ENCODE data around the gene CTDNEP1. TPM values are rescaled to one million over a fixed set of nuclear protein-coding genes. Genes with fewer than 3 reads are reported as not detected.

The CTDNEP1 gene
- total and polyA plus RNA-seq, 2 of the 4 experiments (the other 2 are of a cell fraction) = 23.8 to 132 TPM

GRCh38 chr17:7232114-7232513, 19.4 kb downstream of the CTDNEP1 start:
- intact Hi-C loops (cut with micrococcal nuclease) = no loop called here
- Histone ChIP-seq H2AK9ac (replicated peaks; ENCODE audit: low read depth, low read length, poor library complexity) (no peak overlapping the region), H4K20me1 (ENCODE audit: insufficient read depth, low read length) (peaks cover 48% of the 10 kb centered on the region), H4K8ac (ENCODE audit: low read depth in 2 of 2, low read length in 2 of 2) (no peak overlapping the region; a peak in 1 of 4 replicates), H3K18ac (ENCODE audit: low read depth, low read length) (no peak overlapping the region), H2BK15ac (ENCODE audit: low read depth, low read length) (no peak overlapping the region), H3K4ac (ENCODE audit: low read depth, low read length) (no peak overlapping the region), H3K56ac (ENCODE audit: extremely low read depth, insufficient read depth, low read length) (no peak overlapping the region), H3K36me3 (ENCODE audit: control insufficient read depth, insufficient read depth, low read length) (peaks cover 55% of the 10 kb centered on the region), H2BK20ac (ENCODE audit: low read depth, low read length) (no peak overlapping the region), H2AFZ (replicated peaks; ENCODE audit: low read length, poor library complexity) (no peak overlapping the region), H2BK5ac (ENCODE audit: low read depth, low read length, poor library complexity, severe bottlenecking) (no peak overlapping the region), H3K9me3 (ENCODE audit: control insufficient read depth, insufficient read depth, low read length) (no peaks in the 10 kb centered on the region), H3K4me1 (ENCODE audit: control insufficient read depth, insufficient read depth, low read length) (peaks cover 5% of the 10 kb centered on the region), H3K14ac (replicated peaks; ENCODE audit: low read depth, low read length) (0 out of 2 replicates have a peak overlapping the region, but pooled peaks have one; percentile 17), H3K9ac (ENCODE audit: low read depth, low read length) (no peak overlapping the region), H3K27me3 (ENCODE audit: control insufficient read depth, insufficient read depth, low read length) (no peaks in the 10 kb centered on the region), H2AK5ac (ENCODE audit: low read depth, low read length) (no peak overlapping the region), H3K4me2 (ENCODE audit: low read depth, low read length) (peak overlapping the region; percentile 36), H4K5ac (ENCODE audit: low read depth, low read length) (no peak overlapping the region), H3K4me3 (ENCODE audit: insufficient read depth, low read depth, low read length) (no peak overlapping the region), H4K91ac (ENCODE audit: insufficient read depth, low read depth, low read length) (no peak overlapping the region), H3K23ac (ENCODE audit: low read depth, low read length) (peak overlapping the region; percentile 72; the same call in 1 of the 2 replicates), H3K9me1 (ENCODE audit: insufficient read depth, low read length) (peaks cover 6% of the 10 kb centered on the region), H3K79me1 (ENCODE audit: low read depth in 1 of 2, low read length in 2 of 2) (peaks cover 15 to 89% of the 10 kb centered on the region in 2 experiments; a peak in 3 of 4 replicates), H3K27ac (ENCODE audit: insufficient read depth, low read length) (no peak overlapping the region), H2BK120ac (ENCODE audit: low read depth, low read length) (no peak overlapping the region)
- ChIA-PET CTCF (interaction anchor here (1.2 kb wide), 1 partner anchor 12 kb away, joined by 5 read pairs; no protein-coding TSS in a partner anchor), POLR2A (ENCODE audit: unreplicated experiment) (no interaction called here)
- 93% methylated on average over 3 of the region's 5 CpGs; no CpG with 5 or more reads in 1 of the 2 experiments for WGBS, 2 experiments (ENCODE audit: extremely low coverage in 2 of 2, insufficient read length in 1 of 2)
- TF ChIP-seq MAZ (IDR thresholded peaks at IDR 0.05; ENCODE audit: borderline replicate concordance, low read depth, low read length) (no peak), MXI1 (IDR thresholded peaks at IDR 0.05; ENCODE audit: borderline replicate concordance, low read depth, low read length) (no peak), RFX5 (IDR thresholded peaks at IDR 0.05; ENCODE audit: low read depth, low read length) (no peak), SMC3 (IDR thresholded peaks at IDR 0.05; ENCODE audit: low read depth, low read length) (no peak)
- no peak for ATAC-seq (ENCODE audit: low read depth)
- DNase-seq = no peak
- dilution Hi-C loops (cut with HindIII; ENCODE audit: low sequenced_read_pairs, unreplicated experiment) = no loop called here
- BruUV-seq (replicated peaks) = no TSS peak
- in situ Hi-C loops (cut with MboI; ENCODE audit: low sequenced_read_pairs) = loop anchor here (25.0 kb wide), 1 partner anchor 930 kb away; the partner anchor contains the start of genes PER1 and VAMP2
